OCI-LY1 (cell line): Measurements from ENCODE around the gene FAM222B.

ENCODE experiments used
- EZH2 ChIP-seq: fragments of 200-600 bp; sonication (generic), shearing (Covaris generic); IDR thresholded peaks from 2 replicates; pipeline ENCODE4 v1.8.0; 2017; ENCODE audit warnings: borderline replicate concordance, mixed run types, mild to moderate bottlenecking, antibody characterized with exemption, low read length, moderate library complexity, mixed read lengths
- TF ChIP-seq, protein P1 (sequence below): fragments of 200-600 bp; sonication (generic), shearing (Covaris generic); IDR thresholded peaks from 2 replicates; pipeline ENCODE4 v1.5.1; 2017; ENCODE audit warnings: mild to moderate bottlenecking, antibody characterized with exemption, low read length, moderate library complexity, mixed read lengths

DNA sequence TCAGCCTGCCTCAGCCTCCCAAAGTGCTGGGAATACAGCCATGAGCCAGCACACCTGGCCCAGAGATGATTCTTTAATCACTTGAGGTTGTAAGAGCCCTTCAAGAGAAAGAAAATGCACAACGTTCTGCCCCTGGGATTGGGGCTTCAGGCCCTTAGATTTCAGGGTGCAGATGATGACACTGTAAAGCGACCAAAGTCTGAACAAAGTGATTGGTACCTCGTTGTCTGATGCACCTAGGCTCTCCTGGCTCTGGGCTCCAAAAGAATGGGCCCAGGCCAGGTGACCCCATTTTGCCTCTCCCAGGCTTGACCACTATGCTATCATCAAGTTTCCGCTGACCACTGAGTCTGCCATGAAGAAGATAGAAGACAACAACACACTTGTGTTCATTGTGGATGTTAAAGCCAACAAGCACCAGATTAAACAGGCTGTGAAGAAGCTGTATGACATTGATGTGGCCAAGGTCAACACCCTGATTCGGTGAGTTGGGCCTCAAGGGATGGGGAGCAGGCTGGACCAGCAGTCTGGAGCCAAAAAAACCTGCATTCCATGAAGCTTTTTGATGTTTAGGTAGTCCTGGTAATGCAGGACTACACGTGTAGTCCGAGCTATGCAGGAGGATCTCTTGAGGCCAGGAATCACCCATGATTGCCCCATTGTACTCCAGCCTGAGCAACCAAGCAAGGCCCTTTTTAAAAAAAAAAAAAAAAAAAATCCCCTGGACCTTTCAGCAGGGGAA, 120.0 kb downstream of the FAM222B start:
- TF ChIP-seq, protein P1, sequence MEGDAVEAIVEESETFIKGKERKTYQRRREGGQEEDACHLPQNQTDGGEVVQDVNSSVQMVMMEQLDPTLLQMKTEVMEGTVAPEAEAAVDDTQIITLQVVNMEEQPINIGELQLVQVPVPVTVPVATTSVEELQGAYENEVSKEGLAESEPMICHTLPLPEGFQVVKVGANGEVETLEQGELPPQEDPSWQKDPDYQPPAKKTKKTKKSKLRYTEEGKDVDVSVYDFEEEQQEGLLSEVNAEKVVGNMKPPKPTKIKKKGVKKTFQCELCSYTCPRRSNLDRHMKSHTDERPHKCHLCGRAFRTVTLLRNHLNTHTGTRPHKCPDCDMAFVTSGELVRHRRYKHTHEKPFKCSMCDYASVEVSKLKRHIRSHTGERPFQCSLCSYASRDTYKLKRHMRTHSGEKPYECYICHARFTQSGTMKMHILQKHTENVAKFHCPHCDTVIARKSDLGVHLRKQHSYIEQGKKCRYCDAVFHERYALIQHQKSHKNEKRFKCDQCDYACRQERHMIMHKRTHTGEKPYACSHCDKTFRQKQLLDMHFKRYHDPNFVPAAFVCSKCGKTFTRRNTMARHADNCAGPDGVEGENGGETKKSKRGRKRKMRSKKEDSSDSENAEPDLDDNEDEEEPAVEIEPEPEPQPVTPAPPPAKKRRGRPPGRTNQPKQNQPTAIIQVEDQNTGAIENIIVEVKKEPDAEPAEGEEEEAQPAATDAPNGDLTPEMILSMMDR: no peak
- TF ChIP-seq EZH2: no peak
